Measurements from ENCODE around the gene IRAK3.

The IRAK3 gene

DNA sequence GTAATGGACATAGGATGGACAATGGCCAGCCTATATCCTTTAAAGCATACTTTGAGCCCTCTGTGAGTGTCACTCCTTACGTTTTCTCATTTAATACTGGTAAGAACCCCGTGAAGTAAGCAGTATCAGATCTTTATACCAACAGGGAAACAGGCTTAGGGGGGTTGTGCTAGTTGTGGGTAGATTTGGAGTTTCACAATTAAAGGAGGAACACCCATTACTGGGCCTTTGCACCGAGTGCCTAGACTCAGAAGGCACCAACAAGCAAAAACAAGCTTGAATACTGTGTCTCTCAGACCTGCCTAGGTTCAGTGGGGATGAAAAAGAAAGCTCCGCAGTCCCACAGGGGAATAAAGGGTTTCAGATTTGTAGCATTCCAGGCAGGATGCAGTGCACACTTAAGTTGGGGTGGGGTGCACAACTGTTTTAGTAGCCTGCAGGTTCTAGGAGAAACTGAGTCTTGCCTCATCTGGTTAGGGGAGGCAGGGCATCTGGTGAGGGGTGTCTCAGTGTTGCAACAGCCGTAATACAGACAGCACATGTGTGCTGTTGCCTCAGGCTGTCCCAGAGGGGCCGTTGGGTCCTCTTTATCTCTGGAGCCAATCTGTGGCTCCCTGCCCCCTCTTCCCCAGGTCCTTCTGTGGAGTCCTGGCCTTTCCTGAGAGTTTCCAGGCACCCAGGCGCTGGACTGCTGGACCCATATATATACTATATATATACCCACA, 51.2 kb downstream of the IRAK3 start:
- no peak for TF ChIP-seq CTCF (IDR thresholded peaks at IDR 0.05; ENCODE audit: low read depth, low read length, missing control alignments)
- H3K4me3 ChIP-seq (ENCODE audit: low read depth, low read length) = no peak overlapping the region
- no peak for DNase-seq (ENCODE audit: low read depth)

- TF ChIP-seq CTCF (IDR thresholded peaks at IDR 0.05; ENCODE audit: low read depth, low read length, missing control alignments) = no peak
- no peak overlapping the region for H3K4me3 ChIP-seq (ENCODE audit: low read depth, low read length)
- no peak for DNase-seq (ENCODE audit: low read depth)
These were observed 52.3 kb downstream of the IRAK3 start for GRCh38 chr12:66241061-66242043.

- no peak overlapping the region for H3K4me3 ChIP-seq (ENCODE audit: low read depth, low read length)
- no peak for DNase-seq (ENCODE audit: low read depth)
- TF ChIP-seq CTCF (IDR thresholded peaks at IDR 0.05; ENCODE audit: low read depth, low read length, missing control alignments) = no peak
These were observed 53.3 kb downstream of the IRAK3 start for GRCh38 chr12:66242311-66242710.

GRCh38 chr12:66243911-66244310, 54.9 kb downstream of the IRAK3 start:
- H3K4me3 ChIP-seq (ENCODE audit: low read depth, low read length) = no peak overlapping the region
- TF ChIP-seq CTCF (IDR thresholded peaks at IDR 0.05; ENCODE audit: low read depth, low read length, missing control alignments) = no peak
- no peak for DNase-seq (ENCODE audit: low read depth)

- no peak for DNase-seq (ENCODE audit: low read depth)
- no peak overlapping the region for H3K4me3 ChIP-seq (ENCODE audit: low read depth, low read length)
These were observed 55.4 kb downstream of the IRAK3 start for GRCh38 chr12:66244446-66244845.

DNA sequence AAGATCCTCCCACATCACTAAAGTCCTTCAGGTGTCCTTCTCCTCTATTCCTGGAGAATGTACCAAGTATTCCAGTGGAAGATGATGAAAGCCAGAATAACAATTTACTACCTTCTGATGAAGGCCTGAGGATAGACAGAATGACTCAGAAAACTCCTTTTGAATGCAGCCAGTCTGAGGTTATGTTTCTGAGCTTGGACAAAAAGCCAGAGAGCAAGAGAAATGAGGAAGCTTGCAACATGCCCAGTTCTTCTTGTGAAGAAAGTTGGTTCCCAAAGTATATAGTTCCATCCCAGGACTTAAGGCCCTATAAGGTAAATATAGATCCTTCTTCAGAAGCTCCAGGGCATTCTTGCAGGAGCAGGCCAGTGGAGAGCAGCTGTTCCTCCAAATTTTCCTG, 58.7 kb downstream of the IRAK3 start:
- TF ChIP-seq CTCF (IDR thresholded peaks at IDR 0.05; ENCODE audit: low read depth, low read length, missing control alignments) = no peak
- H3K4me3 ChIP-seq (ENCODE audit: low read depth, low read length) = no peak overlapping the region
- DNase-seq (ENCODE audit: low read depth) = no peak

More at GRCh38 chr12:66244446-66244845, 55.4 kb downstream of the IRAK3 start:
- TF ChIP-seq CTCF (IDR thresholded peaks at IDR 0.05; ENCODE audit: low read depth, low read length, missing control alignments) = no peak

Measured in GM12864 (cell line).